ENCODE results near the gene LHPP.
A peak's percentile ranks its signal among the peaks of the same experiment; 100 is the strongest.

LHPP gene

GRCh38 chr10:124600051-124600880, 138.6 kb downstream of the LHPP start:
- Histone ChIP-seq H3K27ac (peak overlapping the region in 8 of 11 experiments; percentile 28 to 77 (median 66); a peak in 16 of 22 replicates), H3K4me1 (peaks cover 48 to 100% (median 100%) of the 10 kb centered on the region in 10 experiments), H3K4me2 (peak overlapping the region in 10 of 11 experiments; percentile 57 to 99 (median 97); a peak in 18 of 22 replicates), H4K20me1 (peaks cover 0 to 66% (median 23%) of the 10 kb centered on the region in 11 experiments; a peak in 14 of 22 replicates), H3K27me3 (peaks cover 0 to 81% (median 6%) of the 10 kb centered on the region in 11 experiments; a peak in 12 of 22 replicates), H3K4me3 (no peak overlapping the region; a peak in 1 of 20 replicates), H3K9ac (peak overlapping the region in 7 of 11 experiments; percentile 4 to 72 (median 50); a peak in 12 of 22 replicates), H3K36me3 (no peaks in the 10 kb centered on the region), H3K9me3 (replicated peaks in 1 of 11) (peaks cover 1 to 3% (median 2%) of the 10 kb centered on the region in 11 experiments; a peak in 18 of 22 replicates)
- no peak for TF ChIP-seq Cebpa-rat (IDR thresholded peaks at IDR 0.05)

- Histone ChIP-seq H4K20me1 (peaks cover 0 to 73% (median 23%) of the 10 kb centered on the region in 11 experiments; a peak in 14 of 22 replicates), H3K9me3 (replicated peaks in 1 of 11) (no peaks in the 10 kb centered on the region), H3K4me2 (peak overlapping the region; percentile 57 to 99 (median 97)), H3K4me3 (peak overlapping the region in 2 of 10 experiments; percentile 3 to 27; a peak in 2 of 20 replicates), H3K27me3 (peaks cover 0 to 83% (median 6%) of the 10 kb centered on the region in 11 experiments; a peak in 12 of 22 replicates), H3K36me3 (no peaks in the 10 kb centered on the region), H3K27ac (peak overlapping the region in 9 of 11 experiments; percentile 19 to 77 (median 65); a peak in 17 of 22 replicates), H3K9ac (peak overlapping the region in 8 of 11 experiments; percentile 0 to 72 (median 50); a peak in 14 of 22 replicates), H3K4me1 (peaks cover 55 to 100% (median 100%) of the 10 kb centered on the region in 10 experiments)
- TF ChIP-seq Cebpa-rat (IDR thresholded peaks at IDR 0.05) = no peak
These were observed 139.4 kb downstream of the LHPP start for GRCh38 chr10:124601016-124601415.

GRCh38 chr10:124601431-124602120, 140.0 kb downstream of the LHPP start:
- peak overlapping the region in 5 of 10 experiments; percentile 3 to 40 (median 27); a peak in 5 of 20 replicates for H3K4me3 ChIP-seq
- no peaks in the 10 kb centered on the region for H3K36me3 ChIP-seq
- peak overlapping the region in 8 of 11 experiments; percentile 4 to 72 (median 56); a peak in 14 of 22 replicates for H3K9ac ChIP-seq
- H3K4me2 ChIP-seq = peak overlapping the region; percentile 57 to 99 (median 97)
- no peak for TF ChIP-seq Cebpa-rat (IDR thresholded peaks at IDR 0.05)
- H3K27me3 ChIP-seq = peaks cover 0 to 79% (median 6%) of the 10 kb centered on the region in 11 experiments; a peak in 12 of 22 replicates
- peak overlapping the region in 9 of 11 experiments; percentile 19 to 79 (median 67); a peak in 17 of 22 replicates for H3K27ac ChIP-seq
- H3K4me1 ChIP-seq = peaks cover 61 to 100% (median 100%) of the 10 kb centered on the region in 10 experiments
- no peaks in the 10 kb centered on the region for H3K9me3 ChIP-seq (replicated peaks in 1 of 11)
- H4K20me1 ChIP-seq = peaks cover 0 to 78% (median 23%) of the 10 kb centered on the region in 11 experiments; a peak in 14 of 22 replicates

- Histone ChIP-seq H3K4me3 (peak overlapping the region in 4 of 10 experiments; percentile 11 to 40 (median 28); a peak in 4 of 20 replicates), H3K9me3 (replicated peaks in 1 of 11) (no peaks in the 10 kb centered on the region), H3K4me1 (peaks cover 66 to 100% (median 100%) of the 10 kb centered on the region in 10 experiments), H3K27ac (peak overlapping the region in 8 of 11 experiments; percentile 19 to 79 (median 70); a peak in 15 of 22 replicates), H4K20me1 (peaks cover 0 to 79% (median 23%) of the 10 kb centered on the region in 11 experiments; a peak in 14 of 22 replicates), H3K27me3 (peaks cover 0 to 78% (median 9%) of the 10 kb centered on the region in 11 experiments; a peak in 13 of 22 replicates), H3K36me3 (no peaks in the 10 kb centered on the region), H3K9ac (peak overlapping the region in 7 of 11 experiments; percentile 23 to 72 (median 63); a peak in 14 of 22 replicates), H3K4me2 (peak overlapping the region; percentile 57 to 99 (median 97))
- TF ChIP-seq Cebpa-rat (IDR thresholded peaks at IDR 0.05) = no peak
These were observed 140.5 kb downstream of the LHPP start for GRCh38 chr10:124602121-124602561.

GRCh38 chr10:124602646-124603365, 141.2 kb downstream of the LHPP start:
- Histone ChIP-seq H3K9me3 (replicated peaks in 1 of 11) (no peaks in the 10 kb centered on the region), H3K27ac (peak overlapping the region in 7 of 11 experiments; percentile 13 to 79 (median 72); a peak in 11 of 22 replicates), H3K4me1 (peaks cover 73 to 100% (median 100%) of the 10 kb centered on the region in 10 experiments), H3K4me2 (peak overlapping the region; percentile 57 to 99 (median 97)), H3K27me3 (peaks cover 0 to 71% (median 15%) of the 10 kb centered on the region in 11 experiments; a peak in 14 of 22 replicates), H3K36me3 (no peaks in the 10 kb centered on the region), H4K20me1 (peaks cover 0 to 75% (median 21%) of the 10 kb centered on the region in 11 experiments; a peak in 13 of 22 replicates), H3K9ac (peak overlapping the region in 6 of 11 experiments; percentile 45 to 72 (median 65); a peak in 14 of 22 replicates), H3K4me3 (0 out of 20 replicates have a peak overlapping the region, but pooled peaks of 2 of the 10 experiments have one; percentile 29 to 40)
- no peak for TF ChIP-seq Cebpa-rat (IDR thresholded peaks at IDR 0.05)

- H3K36me3 ChIP-seq = no peaks in the 10 kb centered on the region
- no peak for TF ChIP-seq Cebpa-rat (IDR thresholded peaks at IDR 0.05)
- peak overlapping the region in 1 of 10 experiments; percentile 33; a peak in 2 of 20 replicates for H3K4me3 ChIP-seq
- H3K4me2 ChIP-seq = peak overlapping the region; percentile 44 to 99 (median 97)
- no peaks in the 10 kb centered on the region for H3K9me3 ChIP-seq (replicated peaks in 1 of 11)
- H3K4me1 ChIP-seq = peaks cover 75 to 100% (median 100%) of the 10 kb centered on the region in 10 experiments
- H4K20me1 ChIP-seq = peaks cover 0 to 77% (median 18%) of the 10 kb centered on the region in 11 experiments; a peak in 13 of 22 replicates
- H3K27me3 ChIP-seq = peaks cover 0 to 66% (median 18%) of the 10 kb centered on the region in 11 experiments; a peak in 14 of 22 replicates
- peak overlapping the region in 6 of 11 experiments; percentile 13 to 79 (median 74); a peak in 10 of 22 replicates for H3K27ac ChIP-seq
- H3K9ac ChIP-seq = peak overlapping the region in 8 of 11 experiments; percentile 16 to 72 (median 52); a peak in 15 of 22 replicates
These were observed 142.0 kb downstream of the LHPP start for GRCh38 chr10:124603376-124604213.

Measured in BLaER1 treated with 17β-estradiol and CSF1 and Interleukin-3, amounts not matched to agents 10 nM and 100 nM (cell line).